Transverse colon (tissue), 4 donors: ENCODE data around the gene P2RY6.

ENCODE experiments used
- EP300 ChIP-seq: sonication (generic); formaldehyde crosslinking; IDR thresholded peaks from one replicate; pipeline ENCODE4 v1.6.1; 2017; ENCODE audit warnings: antibody characterized with exemption, low read depth
- POLR2A ChIP-seq: fragments of 450-650 bp; IDR thresholded peaks from one replicate; pipeline ENCODE4 v1.6.1; 2016; ENCODE audit warnings: antibody characterized with exemption, mild to moderate bottlenecking, moderate library complexity
- POLR2AphosphoS5 ChIP-seq, 3 donors: sonication (generic); formaldehyde crosslinking; IDR thresholded peaks; one replicate each; pipeline ENCODE4 v1.6.1; 2016; ENCODE audit warnings: antibody characterized with exemption in 3 of 3
- TF ChIP-seq, protein P1 (sequence below), 5 experiments: fragments of 200-600 bp in 3 of 5; fragments of 450-650 bp in 2 of 5; sonication (generic) in 3 of 5; IDR thresholded peaks; 1 replicate in 2 of 5; 2 replicates in 3 of 5; pipeline ENCODE4 v1.5.1; 2016 to 2017; ENCODE audit warnings: antibody characterized with exemption in 5 of 5, inconsistent platforms in 3 of 5, mild to moderate bottlenecking in 2 of 5, moderate library complexity in 1 of 5

DNA sequence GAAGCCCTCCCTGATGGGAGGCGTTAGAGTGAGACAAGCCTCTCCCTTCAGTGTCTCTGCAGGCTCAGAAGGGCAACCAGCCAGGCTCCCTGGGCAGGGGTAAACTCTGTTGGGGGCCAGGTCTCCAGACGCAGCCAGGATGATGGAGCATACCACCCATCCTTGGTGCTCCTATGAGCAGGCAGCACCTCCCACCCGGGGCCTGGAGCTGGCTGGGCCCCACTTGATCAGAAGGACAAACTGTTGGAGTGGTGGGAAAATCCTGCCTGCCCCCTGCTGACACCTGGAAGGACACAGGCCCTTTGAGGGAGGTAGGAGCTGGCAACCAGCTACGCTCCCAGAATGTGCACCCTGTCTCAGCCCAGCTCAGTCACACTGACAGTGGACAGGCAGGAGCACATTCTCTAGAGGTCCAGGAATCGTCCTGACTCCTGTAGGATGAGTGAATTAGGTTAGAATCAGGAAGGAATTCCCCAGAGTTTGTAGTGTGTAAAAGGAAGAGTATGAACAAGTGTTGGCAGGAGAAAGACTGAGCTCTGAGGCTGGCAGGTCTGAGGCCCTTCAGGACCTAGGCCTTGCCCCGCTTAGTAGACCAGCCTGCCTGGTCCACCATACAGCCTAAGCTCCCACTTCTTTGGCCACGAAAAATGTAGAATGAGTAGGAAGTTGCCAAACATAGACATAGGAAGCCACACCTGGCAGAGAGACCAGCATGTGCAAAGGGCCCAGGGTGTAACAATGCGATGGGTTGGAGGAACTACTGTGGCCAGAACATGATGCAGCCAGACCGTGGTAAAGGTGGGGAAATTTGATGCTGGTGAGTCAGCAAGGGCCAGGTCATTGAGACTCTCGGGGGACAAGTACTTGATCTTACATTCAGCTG, 55.0 kb downstream of the P2RY6 start:
- TF ChIP-seq, protein P1, sequence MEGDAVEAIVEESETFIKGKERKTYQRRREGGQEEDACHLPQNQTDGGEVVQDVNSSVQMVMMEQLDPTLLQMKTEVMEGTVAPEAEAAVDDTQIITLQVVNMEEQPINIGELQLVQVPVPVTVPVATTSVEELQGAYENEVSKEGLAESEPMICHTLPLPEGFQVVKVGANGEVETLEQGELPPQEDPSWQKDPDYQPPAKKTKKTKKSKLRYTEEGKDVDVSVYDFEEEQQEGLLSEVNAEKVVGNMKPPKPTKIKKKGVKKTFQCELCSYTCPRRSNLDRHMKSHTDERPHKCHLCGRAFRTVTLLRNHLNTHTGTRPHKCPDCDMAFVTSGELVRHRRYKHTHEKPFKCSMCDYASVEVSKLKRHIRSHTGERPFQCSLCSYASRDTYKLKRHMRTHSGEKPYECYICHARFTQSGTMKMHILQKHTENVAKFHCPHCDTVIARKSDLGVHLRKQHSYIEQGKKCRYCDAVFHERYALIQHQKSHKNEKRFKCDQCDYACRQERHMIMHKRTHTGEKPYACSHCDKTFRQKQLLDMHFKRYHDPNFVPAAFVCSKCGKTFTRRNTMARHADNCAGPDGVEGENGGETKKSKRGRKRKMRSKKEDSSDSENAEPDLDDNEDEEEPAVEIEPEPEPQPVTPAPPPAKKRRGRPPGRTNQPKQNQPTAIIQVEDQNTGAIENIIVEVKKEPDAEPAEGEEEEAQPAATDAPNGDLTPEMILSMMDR (IDR thresholded peaks at IDR 0.05) = no peak
- no peak for TF ChIP-seq EP300
- TF ChIP-seq POLR2AphosphoS5 (IDR thresholded peaks at IDR 0.05) = no peak
- TF ChIP-seq POLR2A = no peak
